D721Med (cell line): ENCODE measurements around the gene SURF2.

Experiments
- DNase-seq: peaks from one replicate; pipeline ENCODE4 v3.0.0; 2011; ENCODE audit warnings: low spot score; ENCODE audit not compliant: insufficient read length
- FAIRE-seq: peaks from 2 replicates; lab custom pipeline; 2011; peaks lifted over from hg19 to GRCh38; lab: Jason Lieb, UNC
- TF ChIP-seq, protein P1 (sequence below): IDR thresholded peaks from 2 replicates; pipeline ENCODE4 v1.5.1; 2012; ENCODE audit warnings: mild to moderate bottlenecking, control low read depth; ENCODE audit not compliant: insufficient read depth; ENCODE audit errors: missing control alignments

The SURF2 gene

DNA sequence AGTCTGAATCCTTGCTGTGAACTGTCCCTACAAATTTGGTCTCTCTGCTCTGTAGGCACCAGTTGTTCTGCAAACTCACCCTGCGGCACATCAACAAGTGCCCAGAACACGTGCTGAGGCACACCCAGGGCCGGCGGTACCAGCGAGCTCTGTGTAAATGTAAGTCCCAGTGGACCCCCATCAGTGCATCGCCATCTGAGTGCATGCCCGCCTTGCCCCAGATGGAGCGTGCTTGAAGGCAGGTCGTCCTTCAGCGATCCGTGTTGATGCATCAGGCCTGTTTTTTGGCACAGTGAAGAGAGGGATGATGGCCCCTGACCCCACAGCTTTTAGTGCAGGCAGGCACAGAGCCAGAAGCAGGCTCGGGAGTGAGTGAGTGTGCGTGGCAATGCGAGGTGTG lies 1.3 kb downstream of the SURF2 start:
- FAIRE-seq (no peak), DNase-seq (no peak)
- TF ChIP-seq, protein P1, sequence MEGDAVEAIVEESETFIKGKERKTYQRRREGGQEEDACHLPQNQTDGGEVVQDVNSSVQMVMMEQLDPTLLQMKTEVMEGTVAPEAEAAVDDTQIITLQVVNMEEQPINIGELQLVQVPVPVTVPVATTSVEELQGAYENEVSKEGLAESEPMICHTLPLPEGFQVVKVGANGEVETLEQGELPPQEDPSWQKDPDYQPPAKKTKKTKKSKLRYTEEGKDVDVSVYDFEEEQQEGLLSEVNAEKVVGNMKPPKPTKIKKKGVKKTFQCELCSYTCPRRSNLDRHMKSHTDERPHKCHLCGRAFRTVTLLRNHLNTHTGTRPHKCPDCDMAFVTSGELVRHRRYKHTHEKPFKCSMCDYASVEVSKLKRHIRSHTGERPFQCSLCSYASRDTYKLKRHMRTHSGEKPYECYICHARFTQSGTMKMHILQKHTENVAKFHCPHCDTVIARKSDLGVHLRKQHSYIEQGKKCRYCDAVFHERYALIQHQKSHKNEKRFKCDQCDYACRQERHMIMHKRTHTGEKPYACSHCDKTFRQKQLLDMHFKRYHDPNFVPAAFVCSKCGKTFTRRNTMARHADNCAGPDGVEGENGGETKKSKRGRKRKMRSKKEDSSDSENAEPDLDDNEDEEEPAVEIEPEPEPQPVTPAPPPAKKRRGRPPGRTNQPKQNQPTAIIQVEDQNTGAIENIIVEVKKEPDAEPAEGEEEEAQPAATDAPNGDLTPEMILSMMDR = no peak

DNA sequence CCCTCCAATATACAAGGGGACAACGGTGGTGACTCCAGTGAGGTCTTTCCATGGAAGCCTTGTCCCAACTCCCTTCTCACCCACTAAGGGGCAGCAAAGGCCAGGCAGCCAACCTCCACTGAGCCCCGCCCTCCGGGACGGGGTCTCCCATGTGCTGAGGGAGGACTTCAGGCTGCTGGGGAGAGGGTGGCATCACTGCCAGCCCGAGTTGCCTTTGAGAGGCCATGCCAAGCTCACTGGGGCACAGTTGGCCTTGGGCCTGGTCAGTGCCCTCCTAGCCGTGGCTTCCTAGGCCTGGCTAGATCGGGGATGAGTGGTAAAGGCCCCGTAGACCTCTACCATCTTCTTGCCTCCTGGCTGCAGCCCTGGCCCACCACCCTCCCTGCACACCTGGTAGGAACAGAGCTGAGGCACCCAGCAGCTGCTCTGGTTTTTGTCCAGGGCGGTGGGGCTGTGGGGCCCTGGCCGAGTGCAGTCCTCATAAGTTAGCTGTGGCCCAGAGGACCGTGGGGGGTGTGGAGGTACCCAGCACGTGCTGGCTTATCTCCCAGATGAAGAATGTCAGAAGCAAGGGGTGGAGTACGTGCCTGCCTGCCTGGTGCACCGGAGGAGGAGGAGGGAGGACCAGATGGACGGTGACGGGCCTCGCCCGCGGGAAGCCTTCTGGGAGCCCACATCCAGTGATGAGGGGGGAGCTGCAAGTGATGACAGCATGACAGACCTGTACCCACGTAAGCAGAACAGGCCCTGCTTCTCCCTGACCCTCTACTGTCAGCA lies 3.2 kb downstream of the SURF2 start:
- no peak for FAIRE-seq

DNA sequence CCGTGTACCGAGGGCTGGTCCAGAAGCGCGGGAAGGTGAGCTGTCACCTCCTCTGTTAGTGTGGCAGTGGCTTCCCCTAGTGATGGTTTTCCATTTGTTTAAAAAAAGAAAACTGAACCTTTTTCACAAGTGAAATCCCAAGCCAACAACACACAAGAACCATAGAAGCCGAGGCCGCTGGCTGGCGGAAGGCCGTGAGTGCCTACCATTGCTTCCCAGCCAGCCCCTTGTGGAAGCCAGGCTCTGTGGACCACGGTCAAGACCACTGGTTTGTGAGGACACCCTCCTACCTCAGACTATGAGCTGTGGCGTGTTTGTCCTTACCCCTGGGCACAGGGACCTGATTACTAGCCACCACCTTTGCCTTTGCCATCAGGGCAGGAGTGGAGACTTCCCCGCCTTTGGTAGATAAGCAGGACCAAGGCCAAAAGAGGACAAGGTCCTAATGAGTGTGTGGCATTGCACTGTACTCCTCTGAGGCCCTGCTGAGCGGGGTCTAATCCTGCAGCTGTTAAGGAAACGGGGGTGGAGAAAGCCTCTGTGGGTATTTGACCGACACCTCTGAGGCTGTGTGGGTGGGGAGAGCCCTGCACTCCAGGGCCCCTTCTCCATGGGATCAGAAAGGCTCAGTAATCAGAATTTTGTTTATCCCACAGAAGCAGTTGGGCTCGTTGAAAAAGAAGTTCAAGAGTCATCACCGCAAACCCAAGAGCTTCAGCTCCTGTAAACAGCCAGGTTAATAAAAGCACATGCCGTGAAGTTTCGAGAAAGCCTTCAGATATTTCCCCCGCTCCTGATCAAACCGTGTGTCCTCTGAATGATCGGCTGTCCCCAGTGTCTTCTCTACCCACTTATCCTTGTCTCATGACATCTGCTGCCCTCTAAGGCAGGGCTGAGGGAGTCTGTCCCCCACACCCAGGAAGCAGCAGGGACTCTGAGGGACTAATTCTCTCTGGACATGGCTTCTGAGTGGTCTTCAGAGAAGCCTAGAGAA lies 4.3 kb downstream of the SURF2 start:
- TF ChIP-seq, protein P1 = no peak
- no peak for DNase-seq
- FAIRE-seq = no peak

More for the DNA sequence above, 3.2 kb downstream of the SURF2 start:
- TF ChIP-seq, protein P1 = peak; percentile 23
- no peak for DNase-seq

DNA sequence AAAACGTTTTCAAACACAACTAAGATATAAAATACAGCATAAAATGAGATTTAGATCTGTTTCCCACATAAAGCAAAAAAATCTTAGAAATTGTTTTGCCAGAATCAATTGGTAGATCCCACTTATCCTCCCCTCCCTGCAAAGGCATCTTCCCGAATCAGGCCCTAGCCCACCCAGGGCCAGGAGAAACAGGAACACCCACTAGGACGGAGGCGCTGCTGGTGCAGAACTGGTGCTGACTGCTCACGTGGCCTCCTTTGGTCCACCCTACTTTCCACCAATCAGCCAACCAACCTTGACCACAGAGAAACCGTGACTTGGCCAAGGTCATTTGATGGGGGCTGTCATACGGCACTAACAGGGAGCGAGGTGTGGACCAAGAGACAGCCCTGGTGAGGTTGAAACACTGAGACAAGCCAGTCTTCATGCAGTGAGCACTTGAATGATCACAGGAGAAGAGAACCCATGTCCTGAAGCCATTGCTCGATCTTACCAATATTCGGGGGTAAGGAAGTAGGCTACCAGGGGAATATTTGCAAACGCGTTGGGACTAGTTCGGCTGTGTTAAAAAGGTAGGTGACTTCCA lies 5.2 kb downstream of the SURF2 start:
- TF ChIP-seq, protein P1 = no peak
- FAIRE-seq (no peak), DNase-seq (no peak)

GRCh38 chr9:133362359-133363044 lies 6.2 kb downstream of the SURF2 start:
- TF ChIP-seq, protein P1 = no peak
- DNase-seq = no peak
- no peak for FAIRE-seq

DNA sequence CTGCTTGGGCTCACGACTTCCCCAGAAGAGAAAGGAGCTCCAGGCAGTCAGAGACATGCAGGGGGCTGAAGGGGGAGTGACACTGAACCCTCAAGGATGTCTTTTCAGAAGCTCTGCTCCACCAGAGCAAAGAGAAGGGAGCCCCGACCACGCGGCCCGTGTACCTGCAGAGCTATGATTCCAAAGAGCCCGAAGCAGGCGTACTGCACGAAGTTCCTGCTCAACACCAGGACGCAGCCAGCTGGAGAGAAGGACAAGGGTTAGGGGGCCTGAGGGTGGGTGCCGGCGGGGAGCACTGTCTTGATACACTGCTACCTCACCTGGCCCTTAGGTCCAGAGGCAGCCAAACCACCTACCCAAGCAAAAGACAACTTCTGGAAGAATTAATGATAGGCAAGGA lies 10.1 kb downstream of the SURF2 start:
- DNase-seq (no peak), FAIRE-seq (no peak)
- TF ChIP-seq, protein P1 = no peak
